Inferior parietal cortex (tissue), 1 donor: ENCODE data around the gene TMEM14A.
A peak's percentile ranks its signal among the peaks of the same experiment; 100 is the strongest.
"Not testable (repeated sequence)": the region's sequence is repeated elsewhere in the genome, so short reads cannot be mapped to it uniquely, and the experiment has no call there.

Experiments
- DNase-seq: peaks from one replicate; pipeline ENCODE4 v3.0.0-alpha.2; 2016; ENCODE audit errors: extremely low spot score

TMEM14A gene

DNA sequence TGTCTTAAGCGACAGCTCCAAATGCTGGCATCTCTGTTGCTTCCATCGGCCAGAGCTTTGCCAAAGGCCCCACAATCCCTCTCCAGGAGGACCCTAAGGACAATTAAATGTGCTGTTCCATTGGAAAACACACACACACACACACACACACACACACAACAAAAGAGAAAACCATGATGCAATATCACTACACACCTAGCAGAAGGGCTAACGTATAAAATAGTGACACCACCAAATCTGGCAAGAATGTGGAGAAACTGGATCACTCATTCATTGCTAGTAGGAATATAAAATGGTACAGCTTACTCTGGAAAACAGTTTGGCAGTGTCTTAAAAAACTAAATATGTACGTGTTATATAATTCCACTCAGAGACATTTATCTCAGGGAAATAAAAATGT lies 13.0 kb upstream of the TMEM14A start:
- DNase-seq, result no peak

DNA sequence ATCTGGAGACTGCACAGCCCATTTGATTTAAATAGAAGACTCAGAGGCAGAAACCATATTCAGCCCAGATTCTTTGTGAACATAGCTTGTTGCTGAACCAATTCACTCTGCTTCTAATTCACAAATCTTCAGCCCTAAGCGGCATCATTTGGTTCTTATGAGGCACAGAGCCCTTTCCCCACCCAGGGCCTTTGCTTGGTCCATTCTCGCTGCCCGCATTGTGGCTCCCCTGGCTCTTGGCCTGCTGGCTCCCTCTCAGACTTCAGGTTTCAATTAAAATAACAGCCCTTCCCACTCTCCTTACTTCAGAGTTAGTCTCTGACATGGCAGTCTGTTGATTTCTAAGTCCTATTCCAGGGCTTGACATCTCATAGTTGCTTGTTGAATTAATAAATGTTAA lies 9.4 kb upstream of the TMEM14A start:
- no peak for DNase-seq

DNA sequence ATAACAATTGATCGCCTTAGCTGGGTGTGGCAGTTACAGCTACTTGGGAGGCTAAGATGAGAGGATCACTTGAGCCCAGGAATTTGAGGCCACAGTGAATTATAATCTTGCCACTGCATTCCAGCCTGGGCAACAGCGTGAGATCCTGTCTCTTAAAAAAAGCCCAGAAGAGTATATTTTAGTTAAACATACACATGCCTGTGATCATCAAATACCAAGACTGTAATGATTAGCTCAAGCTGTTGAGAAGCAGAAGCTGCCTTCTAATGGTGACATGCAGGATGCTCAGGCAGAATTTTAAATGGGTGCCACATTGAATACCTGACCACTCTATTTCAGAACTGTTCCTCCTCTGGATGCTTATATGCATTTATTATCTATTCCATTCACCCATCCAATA lies 8.9 kb upstream of the TMEM14A start:
- DNase-seq, result no peak

DNA sequence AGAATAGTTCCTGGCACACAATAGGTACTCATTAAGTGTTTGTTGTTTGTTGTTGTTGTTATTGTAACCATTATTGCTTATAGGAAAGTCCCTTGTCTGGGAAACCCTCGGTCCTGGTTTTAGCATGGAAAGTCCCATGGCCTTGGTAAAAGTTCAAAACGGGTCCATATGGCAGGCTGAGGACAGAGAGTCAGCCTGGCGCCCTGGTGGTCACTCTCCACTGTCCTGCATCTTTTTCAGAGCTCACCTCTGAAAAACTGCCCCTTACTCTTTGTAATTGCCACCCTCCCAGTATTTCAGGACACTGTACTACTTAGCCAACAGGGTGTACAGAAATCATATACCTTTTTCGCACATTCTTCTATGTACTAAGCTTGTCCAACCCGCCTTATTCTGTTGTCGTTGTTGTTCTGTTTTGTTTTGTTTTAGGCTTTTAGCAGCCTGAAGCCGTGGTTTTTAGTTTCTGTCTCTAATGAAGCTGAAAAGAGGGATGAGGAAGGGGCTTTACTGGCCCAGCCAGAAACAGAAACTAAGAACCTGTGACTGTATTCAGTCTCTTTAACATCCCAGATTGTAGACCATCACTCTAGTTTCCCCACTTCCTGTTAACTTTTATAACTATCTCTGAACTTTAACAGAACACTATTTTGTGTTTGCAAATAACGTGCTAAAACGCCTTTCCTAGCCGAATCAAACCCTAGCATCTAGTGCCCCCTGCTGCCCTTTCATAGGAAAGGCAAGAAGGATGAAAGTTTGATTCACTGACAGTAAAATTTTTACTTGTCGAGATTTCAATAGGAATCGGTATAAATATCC lies 7.6 kb upstream of the TMEM14A start:
- DNase-seq, result peak; percentile 85

DNA sequence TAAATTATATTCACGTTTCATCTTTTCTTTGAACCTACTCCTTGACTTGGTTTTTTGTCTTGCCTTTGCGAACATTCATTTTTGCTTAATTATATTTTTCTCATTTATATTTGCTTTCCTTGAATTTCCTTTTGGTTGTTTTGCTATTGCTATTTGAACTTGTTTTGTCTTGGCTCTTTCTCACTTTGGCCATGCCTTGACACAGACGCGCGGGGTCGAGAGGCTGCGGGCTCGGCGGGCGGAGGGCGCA lies 7.1 kb upstream of the TMEM14A start:
- DNase-seq, result no peak

DNA sequence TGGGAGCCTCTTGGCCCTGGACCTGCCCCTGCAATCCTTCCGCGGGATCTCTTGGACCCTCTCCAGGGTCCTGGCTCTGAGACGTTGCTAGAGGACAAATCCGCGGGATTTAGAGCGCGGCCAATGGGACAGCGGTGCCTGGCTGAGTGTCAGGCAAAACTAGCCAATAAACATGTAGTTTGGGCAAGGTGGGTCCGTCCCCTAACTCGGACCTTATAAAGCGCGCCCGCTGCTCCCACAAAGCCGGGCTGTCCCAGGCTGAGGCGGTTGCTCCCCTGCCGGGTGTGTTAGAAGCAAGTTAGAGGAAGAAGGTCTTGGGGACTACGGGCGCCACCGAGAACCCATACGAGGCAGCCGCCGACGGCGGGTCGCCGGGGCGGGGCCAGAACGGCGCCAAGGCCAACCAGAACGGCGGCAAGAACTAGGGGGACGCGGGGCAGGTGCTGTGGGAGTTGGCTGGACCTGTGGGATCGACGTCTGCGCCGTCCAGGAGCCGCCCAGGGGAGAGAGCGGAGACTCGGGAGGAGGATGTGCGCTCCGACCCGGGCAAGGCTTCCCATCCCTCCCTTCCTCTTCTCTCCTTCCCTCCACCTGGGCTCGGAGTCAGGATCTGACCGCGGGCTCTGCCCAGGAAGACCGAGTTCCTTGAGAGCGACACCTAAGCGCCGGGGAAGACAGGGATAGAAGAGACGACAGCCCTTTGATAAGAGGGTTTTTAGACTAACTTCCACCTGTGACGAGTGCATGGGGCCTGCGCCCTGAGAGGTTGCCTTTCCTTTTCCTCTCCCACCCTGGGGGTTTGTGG lies 6.5 kb upstream of the TMEM14A start:
- peak; percentile 90 for DNase-seq

DNA sequence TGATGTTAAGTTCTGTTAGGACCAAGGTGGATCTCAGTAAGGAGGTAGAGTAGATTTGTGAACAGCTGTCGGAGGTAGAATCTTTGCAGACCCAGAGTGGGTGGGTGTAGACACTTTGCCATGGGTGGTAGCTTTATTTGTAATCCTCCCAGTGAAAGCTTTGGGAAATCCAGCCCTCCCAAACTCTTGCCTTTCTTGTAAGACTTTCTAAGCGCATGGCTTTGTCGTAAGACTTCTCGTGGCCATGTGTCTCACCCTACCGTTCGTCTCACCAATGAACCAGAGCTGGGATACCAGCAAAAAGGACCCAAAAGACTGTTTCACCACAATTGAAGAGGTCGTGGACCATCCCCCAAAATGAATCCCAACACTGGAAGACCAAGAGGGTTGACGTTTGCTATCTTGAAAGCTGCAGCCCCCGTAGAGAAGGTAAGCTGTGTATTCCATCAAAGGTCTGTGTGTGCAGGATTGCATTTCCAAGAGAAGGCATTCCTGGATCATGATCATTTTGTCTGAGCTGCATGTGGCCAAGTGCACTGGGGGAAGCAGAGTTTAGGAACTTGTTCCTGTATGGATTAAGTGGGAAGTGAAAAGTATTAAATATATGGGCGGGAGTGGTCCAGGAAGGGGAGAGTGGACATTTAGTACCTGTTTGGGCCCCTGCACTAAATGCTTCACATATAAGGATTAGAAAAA lies 5.8 kb upstream of the TMEM14A start:
- DNase-seq, result no peak

DNA sequence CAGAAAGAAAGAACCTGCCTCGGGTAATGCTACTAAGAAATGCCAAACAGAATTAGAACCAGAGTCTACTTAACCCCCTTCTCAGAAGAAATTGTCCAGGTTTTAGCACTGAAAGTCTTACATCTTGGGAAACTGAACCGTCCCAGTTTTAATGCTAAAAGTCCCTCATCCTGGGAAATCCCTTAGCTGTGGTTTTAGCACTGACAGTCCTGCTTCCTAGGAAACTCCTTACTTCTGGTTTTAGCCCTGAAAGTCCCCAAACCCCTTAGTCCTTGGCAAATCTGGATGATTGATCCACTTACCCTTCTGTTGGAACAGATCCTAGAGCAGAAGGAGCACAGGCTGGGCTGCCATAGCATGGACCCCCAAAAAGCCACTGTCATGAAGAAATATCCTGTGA lies 4.8 kb upstream of the TMEM14A start:
- no peak for DNase-seq

DNA sequence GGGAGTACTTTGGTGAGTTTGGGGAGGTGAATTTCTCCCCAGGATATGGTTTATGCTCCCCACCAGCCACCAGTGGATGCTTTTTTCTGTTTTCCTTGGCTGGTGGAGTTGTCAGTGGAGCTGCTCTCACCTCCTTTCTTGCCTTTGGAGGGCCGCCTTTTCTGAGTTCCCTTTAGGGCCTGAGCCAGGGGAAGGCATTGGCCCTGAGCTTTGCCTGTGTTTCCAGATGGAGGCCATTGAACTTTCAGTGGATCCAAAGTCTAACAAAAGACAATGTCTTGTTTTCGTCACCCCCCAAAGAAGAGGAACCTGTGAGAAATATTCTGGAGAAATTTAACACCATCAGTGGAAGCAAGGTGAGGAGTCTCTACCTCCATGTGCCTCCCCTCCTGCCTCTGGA lies 4.4 kb upstream of the TMEM14A start:
- no peak for DNase-seq

DNA sequence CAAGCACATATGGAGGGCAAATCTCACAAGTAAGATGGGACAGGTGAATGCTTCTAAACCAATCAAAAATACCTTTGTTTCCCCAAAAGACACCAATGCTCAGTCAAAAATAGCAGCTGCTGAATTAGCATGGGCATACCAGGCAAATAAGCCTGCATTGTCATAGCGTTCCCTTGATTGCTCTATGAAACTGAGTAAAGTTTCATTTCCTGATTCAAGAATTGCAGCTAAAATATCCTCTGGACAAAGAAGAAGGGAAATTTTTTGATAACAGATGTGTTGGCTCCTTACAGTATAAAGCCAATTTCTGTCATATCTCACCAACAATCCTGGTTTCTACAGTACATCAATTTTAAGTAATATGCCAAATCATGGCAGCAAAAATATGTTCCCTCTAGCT lies 3.3 kb upstream of the TMEM14A start:
- DNase-seq, result no peak

DNA sequence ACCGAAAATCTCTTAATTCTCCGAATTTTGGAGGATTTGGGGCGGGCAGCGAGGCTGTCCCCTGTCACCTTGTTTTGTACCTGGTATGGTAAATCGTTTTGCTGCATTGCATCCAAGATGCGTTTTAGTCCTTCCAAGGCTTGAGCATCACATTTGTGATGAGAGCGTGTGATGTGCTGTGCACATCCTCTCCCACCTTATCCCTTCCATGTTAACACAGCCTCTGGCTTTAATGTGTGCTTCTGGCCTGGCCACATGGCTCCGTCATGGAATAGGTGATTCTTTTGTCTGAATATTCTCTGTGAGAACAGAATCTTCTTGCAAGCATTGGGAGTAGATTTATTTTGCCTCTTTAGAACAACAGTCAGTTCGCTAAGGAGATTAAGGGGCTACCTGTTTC lies 763 bp downstream of the TMEM14A start:
- DNase-seq, result peak; percentile 34

DNA sequence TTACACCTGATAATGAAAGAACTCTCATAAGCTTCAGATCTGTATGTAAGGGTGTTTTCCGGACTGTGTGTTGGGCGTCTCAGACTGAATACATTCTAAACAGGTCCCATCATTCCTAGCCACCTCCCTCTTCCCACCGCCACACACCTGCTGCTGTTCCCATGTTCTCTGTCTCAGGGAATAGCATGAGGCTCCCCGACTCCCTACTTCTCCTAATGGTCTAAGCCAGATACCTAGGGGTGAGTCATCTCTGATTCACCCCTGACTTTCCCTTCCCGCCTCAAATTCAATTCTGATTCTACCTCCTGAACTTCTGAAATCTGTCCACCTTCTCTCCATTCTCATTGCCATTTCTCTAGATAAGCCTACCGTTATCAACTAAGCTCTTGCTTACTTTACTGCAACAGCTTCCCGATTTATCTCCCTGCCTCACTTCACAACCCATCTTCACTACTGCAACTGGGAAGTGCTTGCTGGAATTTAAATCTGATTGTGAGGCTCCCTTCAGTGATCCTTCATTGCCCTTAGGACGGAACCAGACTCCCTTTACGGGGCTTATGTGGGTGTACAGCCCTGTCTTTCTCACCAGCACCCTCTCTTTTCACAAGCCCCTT lies 1.6 kb downstream of the TMEM14A start:
- no peak for DNase-seq

DNA sequence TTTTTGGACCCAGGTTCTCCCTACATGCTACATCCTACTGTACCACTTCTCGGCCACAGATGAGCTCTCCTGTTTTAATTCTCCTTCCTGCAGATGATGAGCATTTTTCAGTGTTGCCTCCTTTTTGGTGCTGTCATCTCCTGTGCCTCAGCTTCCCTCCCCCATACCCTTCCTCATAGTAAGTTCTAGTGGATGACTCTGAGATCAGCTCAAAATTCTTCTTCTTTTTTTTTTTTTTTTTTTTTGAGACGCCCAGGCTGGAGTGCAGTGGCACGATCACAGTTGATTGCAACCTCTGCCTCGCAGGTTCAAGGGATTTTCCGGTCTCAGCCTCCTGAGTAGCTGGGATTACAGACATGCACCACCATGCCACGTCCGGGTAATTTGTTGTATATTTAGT lies 3.8 kb downstream of the TMEM14A start:
- no peak for DNase-seq

DNA sequence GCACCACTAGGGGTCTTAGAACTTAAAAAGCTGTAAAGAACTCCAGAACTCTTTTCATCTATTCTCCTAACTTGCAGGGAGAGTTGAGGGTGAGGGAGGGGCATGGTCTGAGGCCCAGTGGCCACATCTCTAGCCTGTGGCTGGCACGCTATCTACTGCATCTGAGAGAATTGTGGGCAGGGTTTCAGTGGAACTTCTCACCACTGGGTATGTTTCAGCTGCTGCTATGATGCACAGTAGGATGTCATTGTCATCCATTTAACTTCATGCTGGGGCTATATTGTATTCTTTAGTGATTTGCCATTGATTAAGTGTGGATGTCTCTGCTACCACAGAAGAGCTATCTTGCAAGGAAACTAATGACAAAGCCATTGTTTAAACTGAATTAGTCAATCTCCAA lies 4.5 kb downstream of the TMEM14A start:
- DNase-seq, result no peak

DNA sequence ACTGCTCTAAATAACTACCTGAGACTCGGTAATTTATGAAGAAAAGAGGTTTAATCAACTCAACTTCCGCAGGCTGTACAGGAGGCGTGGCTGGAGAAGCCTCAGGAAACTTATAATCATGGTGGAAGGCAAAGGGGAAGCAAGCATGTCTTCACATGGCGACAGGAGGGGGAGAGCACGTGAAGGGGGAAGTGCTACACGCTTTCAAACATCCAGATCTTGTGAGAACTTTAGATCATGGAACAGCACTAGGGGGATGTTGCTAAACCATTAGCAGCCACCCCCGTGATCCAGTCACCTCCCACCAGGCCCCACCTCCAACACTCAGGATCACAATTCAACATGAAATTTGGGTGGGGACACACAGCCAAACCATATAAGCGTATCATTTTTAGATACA lies 5.7 kb downstream of the TMEM14A start:
- not testable (repeated sequence) for DNase-seq

DNA sequence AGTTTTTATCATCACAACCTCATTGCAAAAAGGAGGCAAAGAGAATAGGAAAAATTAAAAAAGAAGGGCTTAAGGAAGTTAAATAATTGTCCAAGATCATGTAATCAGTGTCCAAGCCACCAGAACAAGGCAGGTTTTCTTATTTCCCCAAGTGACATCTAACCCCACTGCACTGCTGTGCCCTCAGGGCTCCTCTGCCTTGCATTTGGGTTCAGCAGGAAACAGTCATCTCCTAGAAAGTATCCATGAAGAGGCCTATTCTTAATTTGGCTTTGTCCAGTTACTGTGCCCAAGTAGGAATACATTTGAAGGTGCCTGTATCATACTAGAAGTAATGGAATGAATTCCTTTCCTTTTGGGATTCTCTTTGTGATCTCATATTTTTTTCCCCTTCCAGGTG lies 10.5 kb downstream of the TMEM14A start:
- no peak for DNase-seq

DNA sequence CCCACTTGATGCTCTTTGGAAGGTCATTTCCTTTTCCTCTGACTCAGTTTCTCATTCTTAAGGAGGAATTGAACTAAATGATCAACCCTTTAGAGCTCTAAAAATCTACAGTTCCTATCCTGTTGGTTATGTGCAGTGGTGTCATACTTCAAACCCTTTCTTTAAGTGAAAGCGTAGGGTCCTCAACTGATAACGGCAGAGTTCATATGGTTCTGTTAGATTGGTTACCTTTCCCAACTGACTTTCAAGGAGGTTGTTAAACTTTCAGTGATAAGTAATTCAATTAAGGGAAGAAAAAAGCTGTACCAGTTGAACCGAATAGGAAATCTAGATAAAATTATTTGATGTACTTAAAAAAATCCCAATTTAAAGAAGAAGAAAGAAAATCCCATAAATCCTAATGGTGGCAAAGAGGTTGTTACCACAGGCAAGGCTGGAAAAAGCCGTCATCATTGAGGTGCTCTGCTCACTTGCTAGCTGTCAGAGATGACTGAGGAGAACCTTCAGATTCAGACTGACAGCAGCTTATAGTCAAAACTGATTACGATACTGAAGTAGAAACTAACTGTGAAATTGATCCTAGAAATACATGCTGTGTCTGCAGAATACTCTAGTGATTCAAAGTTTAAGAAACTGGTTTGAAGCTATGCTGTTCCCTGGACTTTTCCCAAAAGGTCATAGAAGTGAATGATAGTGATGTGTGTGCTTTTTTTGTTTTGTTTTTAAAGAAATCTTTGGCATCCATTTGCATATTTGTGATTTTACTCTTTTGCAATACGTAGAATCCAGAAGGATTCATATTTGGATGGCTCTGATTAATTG lies 16.2 kb downstream of the TMEM14A start:
- no peak for DNase-seq

DNA sequence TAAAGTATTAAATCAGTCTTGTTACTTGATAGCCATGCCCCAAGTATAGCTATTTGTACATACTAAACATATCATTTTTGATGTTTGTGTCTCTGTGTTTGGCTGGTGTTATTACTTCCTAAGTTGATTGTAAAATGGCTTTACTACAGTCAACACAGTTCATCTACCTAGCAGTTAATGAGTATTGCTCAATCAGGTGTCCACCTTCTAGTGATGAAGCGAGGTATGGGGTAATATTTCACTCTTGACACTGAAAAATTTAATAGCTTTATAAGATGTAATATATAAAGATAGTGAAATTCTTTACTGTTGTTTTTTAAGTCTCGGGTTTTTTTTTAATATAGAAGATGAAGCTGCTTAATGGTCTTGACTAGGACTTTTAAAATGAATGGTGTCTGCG lies 18.9 kb downstream of the TMEM14A start:
- no peak for DNase-seq

DNA sequence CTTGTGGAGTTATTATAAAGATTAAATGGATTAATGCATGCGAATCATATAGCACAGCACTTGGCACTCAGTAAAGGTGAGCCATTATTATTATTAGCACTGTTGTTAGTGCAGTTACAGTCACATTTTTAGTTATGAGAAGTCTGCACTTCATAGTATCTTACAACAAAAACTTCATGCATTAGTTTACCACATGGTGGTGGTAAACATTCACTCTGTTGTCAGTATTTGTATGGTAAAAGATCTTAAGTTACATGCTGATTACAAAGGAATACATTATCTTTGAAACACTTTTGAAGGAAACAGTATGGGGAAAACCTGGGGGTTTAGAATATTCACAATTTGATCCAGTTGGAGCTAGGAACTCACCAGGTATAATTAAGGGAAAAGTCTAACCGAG lies 20.8 kb downstream of the TMEM14A start:
- DNase-seq, result no peak

DNA sequence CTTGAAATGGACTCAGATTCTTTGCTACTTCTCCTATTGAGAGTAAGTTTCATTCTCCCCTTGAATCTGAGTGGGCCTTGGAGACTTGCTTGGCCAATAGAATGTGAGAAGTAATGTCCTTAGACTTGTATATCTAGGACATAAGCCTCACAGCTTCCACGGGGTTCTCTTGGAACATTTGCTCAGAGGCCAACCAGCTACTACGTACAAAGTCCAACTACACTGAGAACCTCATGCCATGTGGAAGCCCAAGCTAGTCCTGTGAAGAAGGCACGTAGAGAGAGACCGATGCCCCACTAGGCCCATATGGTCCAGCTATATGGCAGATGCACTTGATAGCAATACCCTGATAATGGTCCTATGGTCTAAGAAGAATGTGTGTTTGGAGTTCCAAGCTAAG lies 22.9 kb downstream of the TMEM14A start:
- DNase-seq, result no peak

DNA sequence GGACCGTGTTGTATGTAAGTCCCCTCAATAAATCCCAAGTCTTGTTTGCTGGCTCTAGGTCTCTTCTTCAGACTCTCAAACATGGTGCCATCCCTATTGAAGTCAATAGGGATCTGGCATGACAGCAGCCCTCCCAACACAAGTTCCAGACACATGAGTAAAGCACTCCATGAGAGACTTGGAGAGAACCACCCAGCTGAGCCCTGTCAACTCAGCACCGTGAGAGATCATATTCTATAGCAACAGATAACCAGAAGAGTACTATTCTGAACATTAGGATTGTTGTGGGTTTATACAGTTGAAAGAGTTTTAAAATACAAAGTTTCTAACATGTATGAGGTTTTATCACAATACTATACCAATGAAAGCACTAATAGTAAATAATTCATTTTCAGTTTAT lies 23.5 kb downstream of the TMEM14A start:
- no peak for DNase-seq

DNA sequence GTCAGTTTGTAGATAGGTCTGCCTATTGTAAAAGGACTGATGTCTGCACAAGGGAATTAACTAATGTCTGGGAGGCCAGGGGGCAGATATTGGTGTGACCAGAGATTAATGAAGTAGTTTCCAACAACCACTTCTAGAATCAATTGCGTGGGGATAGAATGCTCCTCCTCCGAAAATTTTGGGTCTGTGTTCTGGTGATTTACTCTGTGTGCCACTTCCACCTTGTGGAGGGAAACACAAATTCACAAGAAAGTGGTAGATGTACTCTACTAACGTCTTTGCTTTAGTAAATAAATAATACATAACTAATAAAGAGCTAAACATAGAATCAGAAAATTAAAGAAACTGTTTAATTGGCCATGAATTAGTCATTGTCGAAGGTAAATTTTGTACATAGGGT lies 25.5 kb downstream of the TMEM14A start:
- no peak for DNase-seq
